SK-N-SH (cell line): Measurements from ENCODE around the gene RASA4B. TPM values are rescaled to one million over a fixed set of nuclear protein-coding genes. Genes with fewer than 3 reads are reported as not detected.
A peak's percentile ranks its signal among the peaks of the same experiment; 100 is the strongest.

Experiments
- CHD2 ChIP-seq: fragments of 150-350 bp; IDR thresholded peaks from 2 replicates; pipeline ENCODE4 v1.6.1; 2018; ENCODE audit warnings: low read length; ENCODE audit not compliant: partially characterized antibody
- EZH2phosphoT487 ChIP-seq: fragments of 200-600 bp; sonication (generic); IDR thresholded peaks from 2 replicates; pipeline ENCODE4 v1.6.1; 2017; ENCODE audit warnings: low read depth, mixed run types, mild to moderate bottlenecking, antibody characterized with exemption, moderate library complexity, borderline replicate concordance
- FOSL2 ChIP-seq: IDR thresholded peaks from 2 replicates; pipeline ENCODE4 v1.4.0; 2012; ENCODE audit warnings: low read depth, mild to moderate bottlenecking, moderate library complexity, borderline replicate concordance
- FOXM1 ChIP-seq: IDR thresholded peaks from 2 replicates; pipeline ENCODE4 v1.4.0; 2012; ENCODE audit warnings: low read depth, mild to moderate bottlenecking
- JUND ChIP-seq: IDR thresholded peaks from 2 replicates; pipeline ENCODE4 v1.4.0; 2012
- MEF2A ChIP-seq: IDR thresholded peaks from 2 replicates; pipeline ENCODE4 v1.4.0; 2012; ENCODE audit warnings: low read depth, borderline replicate concordance
- NRF1 ChIP-seq: IDR thresholded peaks from 2 replicates; pipeline ENCODE4 v1.6.1; 2012; ENCODE audit warnings: low read depth, mild to moderate bottlenecking, low read length
- POLR2AphosphoS5 ChIP-seq: IDR thresholded peaks from 2 replicates; pipeline ENCODE4 v1.6.1; 2012; ENCODE audit warnings: low read depth, low read length
- RAD21 ChIP-seq: IDR thresholded peaks from 2 replicates; pipeline ENCODE4 v1.6.1; 2012; ENCODE audit warnings: mild to moderate bottlenecking, low read length
- RCOR1 ChIP-seq: fragments of 150-350 bp; IDR thresholded peaks from 2 replicates; pipeline ENCODE4 v1.6.1; 2017; ENCODE audit warnings: antibody characterized with exemption, low read length
- SMC3 ChIP-seq: IDR thresholded peaks from 2 replicates; pipeline ENCODE4 v1.6.1; 2012; ENCODE audit warnings: low read depth, low read length, improper control_type of control experiment
- polyA plus RNA-seq, 3 experiments: library from polyadenylated mRNA; depleted of rRNA; stranded (reverse); fragments of >200 nt; gene quantifications; 2 replicates each; pipeline ENCODE4 v1.2.3, GENCODE V29; 2012
- TF ChIP-seq, protein P1 (sequence below): IDR thresholded peaks from 2 replicates; pipeline ENCODE4; 2012
- TF ChIP-seq, protein P2 (sequence below): IDR thresholded peaks from 2 replicates; pipeline ENCODE4 v1.6.1; 2012; ENCODE audit warnings: mild to moderate bottlenecking, low read depth, low read length, moderate library complexity
- TF ChIP-seq, protein P3 (sequence below): fragments of 150-350 bp; IDR thresholded peaks from 2 replicates; pipeline ENCODE4 v1.6.1; 2016; ENCODE audit warnings: mild to moderate bottlenecking, low read depth, low read length
- TF ChIP-seq, protein P4 (sequence below): IDR thresholded peaks from 2 replicates; pipeline ENCODE4 v1.4.0; 2012; ENCODE audit warnings: low read depth, borderline replicate concordance

Gene RASA4B
- polyA plus RNA-seq, 1 of the 3 experiments (the other 2 are of a cell fraction) = 19.5 TPM

DNA sequence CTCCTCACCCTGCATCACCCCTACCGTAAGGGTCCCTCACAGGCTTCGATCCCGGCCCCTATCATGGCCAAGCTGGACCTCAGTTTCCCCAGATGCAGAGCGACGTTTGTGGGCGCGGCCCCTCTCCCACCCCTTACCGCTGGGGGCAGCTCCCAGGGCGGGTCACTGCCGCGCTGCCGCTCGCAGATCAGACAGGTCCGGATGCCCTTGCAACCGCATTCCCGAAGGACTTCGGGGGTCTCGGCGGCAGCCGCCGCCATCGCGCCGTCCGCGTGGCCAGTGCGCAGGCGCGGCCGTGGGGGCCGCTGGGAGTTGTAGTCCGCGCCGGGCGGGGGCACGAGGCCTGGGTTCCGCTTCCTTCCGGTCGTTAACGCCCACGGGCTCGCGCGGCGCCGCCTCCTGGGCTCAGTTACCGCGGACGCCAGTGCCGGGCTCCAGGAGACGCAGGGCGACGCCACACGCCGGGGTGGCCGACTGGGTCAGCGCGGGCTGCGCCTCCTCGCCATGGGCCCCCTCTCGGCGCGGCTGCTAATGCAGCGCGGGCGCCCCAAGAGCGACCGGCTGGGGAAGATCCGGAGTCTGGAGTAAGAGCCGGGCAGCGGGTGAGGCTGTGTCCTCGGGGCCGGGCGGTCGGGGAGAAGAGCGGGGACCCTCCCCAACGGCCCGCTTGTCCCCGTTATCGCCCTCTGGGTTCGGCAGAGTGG is 52.8 kb downstream of the RASA4B start, which contains the start of the genes ALKBH4 and LRWD1 (continued):
- no peak; the same call in 1 of the 2 replicates for TF ChIP-seq MEF2A
- TF ChIP-seq RAD21 = no peak
- TF ChIP-seq, protein P1, sequence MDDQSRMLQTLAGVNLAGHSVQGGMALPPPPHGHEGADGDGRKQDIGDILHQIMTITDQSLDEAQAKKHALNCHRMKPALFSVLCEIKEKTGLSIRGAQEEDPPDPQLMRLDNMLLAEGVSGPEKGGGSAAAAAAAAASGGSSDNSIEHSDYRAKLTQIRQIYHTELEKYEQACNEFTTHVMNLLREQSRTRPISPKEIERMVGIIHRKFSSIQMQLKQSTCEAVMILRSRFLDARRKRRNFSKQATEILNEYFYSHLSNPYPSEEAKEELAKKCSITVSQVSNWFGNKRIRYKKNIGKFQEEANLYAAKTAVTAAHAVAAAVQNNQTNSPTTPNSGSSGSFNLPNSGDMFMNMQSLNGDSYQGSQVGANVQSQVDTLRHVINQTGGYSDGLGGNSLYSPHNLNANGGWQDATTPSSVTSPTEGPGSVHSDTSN = no peak
- TF ChIP-seq, protein P2, sequence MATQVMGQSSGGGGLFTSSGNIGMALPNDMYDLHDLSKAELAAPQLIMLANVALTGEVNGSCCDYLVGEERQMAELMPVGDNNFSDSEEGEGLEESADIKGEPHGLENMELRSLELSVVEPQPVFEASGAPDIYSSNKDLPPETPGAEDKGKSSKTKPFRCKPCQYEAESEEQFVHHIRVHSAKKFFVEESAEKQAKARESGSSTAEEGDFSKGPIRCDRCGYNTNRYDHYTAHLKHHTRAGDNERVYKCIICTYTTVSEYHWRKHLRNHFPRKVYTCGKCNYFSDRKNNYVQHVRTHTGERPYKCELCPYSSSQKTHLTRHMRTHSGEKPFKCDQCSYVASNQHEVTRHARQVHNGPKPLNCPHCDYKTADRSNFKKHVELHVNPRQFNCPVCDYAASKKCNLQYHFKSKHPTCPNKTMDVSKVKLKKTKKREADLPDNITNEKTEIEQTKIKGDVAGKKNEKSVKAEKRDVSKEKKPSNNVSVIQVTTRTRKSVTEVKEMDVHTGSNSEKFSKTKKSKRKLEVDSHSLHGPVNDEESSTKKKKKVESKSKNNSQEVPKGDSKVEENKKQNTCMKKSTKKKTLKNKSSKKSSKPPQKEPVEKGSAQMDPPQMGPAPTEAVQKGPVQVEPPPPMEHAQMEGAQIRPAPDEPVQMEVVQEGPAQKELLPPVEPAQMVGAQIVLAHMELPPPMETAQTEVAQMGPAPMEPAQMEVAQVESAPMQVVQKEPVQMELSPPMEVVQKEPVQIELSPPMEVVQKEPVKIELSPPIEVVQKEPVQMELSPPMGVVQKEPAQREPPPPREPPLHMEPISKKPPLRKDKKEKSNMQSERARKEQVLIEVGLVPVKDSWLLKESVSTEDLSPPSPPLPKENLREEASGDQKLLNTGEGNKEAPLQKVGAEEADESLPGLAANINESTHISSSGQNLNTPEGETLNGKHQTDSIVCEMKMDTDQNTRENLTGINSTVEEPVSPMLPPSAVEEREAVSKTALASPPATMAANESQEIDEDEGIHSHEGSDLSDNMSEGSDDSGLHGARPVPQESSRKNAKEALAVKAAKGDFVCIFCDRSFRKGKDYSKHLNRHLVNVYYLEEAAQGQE = no peak; the same call in 1 of the 2 replicates
- TF ChIP-seq JUND = no peak
- TF ChIP-seq NRF1 = peak; percentile 92
- no peak for TF ChIP-seq EZH2phosphoT487
- peak; percentile 83 for TF ChIP-seq POLR2AphosphoS5
- TF ChIP-seq RCOR1 = no peak
- TF ChIP-seq CHD2 = peak; percentile 79
- TF ChIP-seq, protein P3, sequence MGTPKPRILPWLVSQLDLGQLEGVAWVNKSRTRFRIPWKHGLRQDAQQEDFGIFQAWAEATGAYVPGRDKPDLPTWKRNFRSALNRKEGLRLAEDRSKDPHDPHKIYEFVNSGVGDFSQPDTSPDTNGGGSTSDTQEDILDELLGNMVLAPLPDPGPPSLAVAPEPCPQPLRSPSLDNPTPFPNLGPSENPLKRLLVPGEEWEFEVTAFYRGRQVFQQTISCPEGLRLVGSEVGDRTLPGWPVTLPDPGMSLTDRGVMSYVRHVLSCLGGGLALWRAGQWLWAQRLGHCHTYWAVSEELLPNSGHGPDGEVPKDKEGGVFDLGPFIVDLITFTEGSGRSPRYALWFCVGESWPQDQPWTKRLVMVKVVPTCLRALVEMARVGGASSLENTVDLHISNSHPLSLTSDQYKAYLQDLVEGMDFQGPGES = no peak
- TF ChIP-seq, protein P4, sequence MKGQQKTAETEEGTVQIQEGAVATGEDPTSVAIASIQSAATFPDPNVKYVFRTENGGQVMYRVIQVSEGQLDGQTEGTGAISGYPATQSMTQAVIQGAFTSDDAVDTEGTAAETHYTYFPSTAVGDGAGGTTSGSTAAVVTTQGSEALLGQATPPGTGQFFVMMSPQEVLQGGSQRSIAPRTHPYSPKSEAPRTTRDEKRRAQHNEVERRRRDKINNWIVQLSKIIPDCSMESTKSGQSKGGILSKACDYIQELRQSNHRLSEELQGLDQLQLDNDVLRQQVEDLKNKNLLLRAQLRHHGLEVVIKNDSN = peak; percentile 75
- 0 out of 2 replicates have a peak, but pooled peaks have one; percentile 6 for TF ChIP-seq SMC3
- TF ChIP-seq FOXM1 = no peak
- no peak for TF ChIP-seq FOSL2
